Breast epithelium (tissue), 3 donors: Measurements from ENCODE around the gene SLC66A1.

ENCODE experiments used
- POLR2A ChIP-seq: fragments of 450-650 bp; IDR thresholded peaks from one replicate; pipeline ENCODE4 v1.6.1; 2016; ENCODE audit warnings: antibody characterized with exemption, mild to moderate bottlenecking, moderate library complexity
- TF ChIP-seq, protein P1 (sequence below), 3 donors: fragments of 450-650 bp; IDR thresholded peaks; one replicate each; pipeline ENCODE4 v1.5.1; 2016 to 2017; ENCODE audit warnings: antibody characterized with exemption in 3 of 3, mild to moderate bottlenecking in 3 of 3, moderate library complexity in 3 of 3

DNA sequence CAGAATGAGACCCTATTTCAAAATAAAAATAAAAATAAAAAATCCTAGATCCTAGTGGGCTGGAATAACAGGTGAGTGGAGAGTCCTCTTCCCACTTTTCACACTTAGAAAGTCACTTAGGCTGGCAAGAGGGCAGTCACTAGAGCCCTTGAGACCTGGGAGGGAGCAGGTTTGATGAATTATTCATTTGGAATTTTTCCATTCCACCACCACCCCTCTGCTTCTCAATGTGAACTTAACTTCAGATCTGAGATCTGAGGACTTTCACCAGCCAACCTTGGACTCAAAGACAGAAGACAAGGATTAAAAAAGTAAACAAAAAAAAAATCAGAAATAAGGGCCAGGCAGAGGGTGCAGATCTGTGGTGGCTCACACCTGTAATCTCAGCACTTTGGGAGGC, 40.1 kb upstream of the SLC66A1 start:
- TF ChIP-seq, protein P1, sequence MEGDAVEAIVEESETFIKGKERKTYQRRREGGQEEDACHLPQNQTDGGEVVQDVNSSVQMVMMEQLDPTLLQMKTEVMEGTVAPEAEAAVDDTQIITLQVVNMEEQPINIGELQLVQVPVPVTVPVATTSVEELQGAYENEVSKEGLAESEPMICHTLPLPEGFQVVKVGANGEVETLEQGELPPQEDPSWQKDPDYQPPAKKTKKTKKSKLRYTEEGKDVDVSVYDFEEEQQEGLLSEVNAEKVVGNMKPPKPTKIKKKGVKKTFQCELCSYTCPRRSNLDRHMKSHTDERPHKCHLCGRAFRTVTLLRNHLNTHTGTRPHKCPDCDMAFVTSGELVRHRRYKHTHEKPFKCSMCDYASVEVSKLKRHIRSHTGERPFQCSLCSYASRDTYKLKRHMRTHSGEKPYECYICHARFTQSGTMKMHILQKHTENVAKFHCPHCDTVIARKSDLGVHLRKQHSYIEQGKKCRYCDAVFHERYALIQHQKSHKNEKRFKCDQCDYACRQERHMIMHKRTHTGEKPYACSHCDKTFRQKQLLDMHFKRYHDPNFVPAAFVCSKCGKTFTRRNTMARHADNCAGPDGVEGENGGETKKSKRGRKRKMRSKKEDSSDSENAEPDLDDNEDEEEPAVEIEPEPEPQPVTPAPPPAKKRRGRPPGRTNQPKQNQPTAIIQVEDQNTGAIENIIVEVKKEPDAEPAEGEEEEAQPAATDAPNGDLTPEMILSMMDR (IDR thresholded peaks at IDR 0.05), result no peak
- TF ChIP-seq POLR2A, result no peak
